Upper lobe of left lung (tissue), 4 donors: ENCODE measurements around the gene PDLIM4.

Experiments
- EP300 ChIP-seq, 4 donors: sonication (generic); formaldehyde crosslinking; IDR thresholded peaks; one replicate each; pipeline ENCODE4 v1.5.1; 2017; ENCODE audit warnings: antibody characterized with exemption in 4 of 4, control low read depth in 2 of 4
- POLR2A ChIP-seq, 4 donors: fragments of 450-650 bp; IDR thresholded peaks; one replicate each; pipeline ENCODE4 v1.5.1; 2016 to 2017; ENCODE audit warnings: antibody characterized with exemption in 4 of 4, mild to moderate bottlenecking in 2 of 4
- TF ChIP-seq, protein P1 (sequence below), 6 experiments: fragments of 450-650 bp in 4 of 6; fragments of 200-600 bp in 2 of 6; sonication (generic) in 2 of 6; IDR thresholded peaks; one replicate each; pipeline ENCODE4 v1.5.1; 2016 to 2019; ENCODE audit warnings: antibody characterized with exemption in 6 of 6

DNA sequence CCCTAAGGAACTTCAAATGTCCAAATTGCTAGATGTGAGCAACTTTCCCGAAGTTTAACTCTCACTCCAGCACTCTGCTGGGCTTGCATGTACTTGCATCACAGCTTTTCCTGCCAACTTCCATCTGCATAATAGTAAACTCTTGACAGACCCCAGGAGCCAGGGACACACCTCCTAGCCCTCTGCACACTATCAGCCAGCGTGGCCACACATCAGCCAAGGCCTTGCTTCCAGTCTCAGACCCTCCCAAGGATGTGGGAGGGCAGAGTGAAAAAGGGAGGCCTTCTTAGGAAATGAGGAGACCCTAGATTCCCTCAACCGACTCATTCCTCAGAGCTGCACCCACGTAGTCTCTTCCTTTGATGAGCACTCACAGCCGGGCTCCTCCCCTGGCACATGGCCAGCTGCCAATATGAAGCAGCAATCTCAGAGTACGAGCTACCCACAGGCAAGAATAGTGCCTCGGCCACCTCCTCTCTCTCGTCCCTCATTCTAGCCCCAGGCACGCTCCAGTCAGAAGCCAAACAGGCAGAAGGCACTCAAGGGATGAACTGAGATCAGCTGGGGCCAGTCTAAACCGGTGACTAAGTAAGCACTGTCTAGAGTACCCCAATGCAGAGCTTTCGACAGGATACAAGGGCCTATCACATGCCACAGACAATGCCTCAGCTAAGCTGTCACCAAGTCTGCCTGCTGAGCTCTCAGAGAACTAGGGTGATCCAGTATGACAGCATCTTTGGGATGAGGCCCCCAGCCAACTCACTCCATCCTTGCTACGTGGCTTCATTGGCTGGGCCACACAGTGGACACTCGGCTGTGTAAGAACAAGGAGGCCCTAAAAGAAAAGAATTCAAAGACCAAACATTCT is 32.1 kb upstream of the PDLIM4 start:
- TF ChIP-seq, protein P1, sequence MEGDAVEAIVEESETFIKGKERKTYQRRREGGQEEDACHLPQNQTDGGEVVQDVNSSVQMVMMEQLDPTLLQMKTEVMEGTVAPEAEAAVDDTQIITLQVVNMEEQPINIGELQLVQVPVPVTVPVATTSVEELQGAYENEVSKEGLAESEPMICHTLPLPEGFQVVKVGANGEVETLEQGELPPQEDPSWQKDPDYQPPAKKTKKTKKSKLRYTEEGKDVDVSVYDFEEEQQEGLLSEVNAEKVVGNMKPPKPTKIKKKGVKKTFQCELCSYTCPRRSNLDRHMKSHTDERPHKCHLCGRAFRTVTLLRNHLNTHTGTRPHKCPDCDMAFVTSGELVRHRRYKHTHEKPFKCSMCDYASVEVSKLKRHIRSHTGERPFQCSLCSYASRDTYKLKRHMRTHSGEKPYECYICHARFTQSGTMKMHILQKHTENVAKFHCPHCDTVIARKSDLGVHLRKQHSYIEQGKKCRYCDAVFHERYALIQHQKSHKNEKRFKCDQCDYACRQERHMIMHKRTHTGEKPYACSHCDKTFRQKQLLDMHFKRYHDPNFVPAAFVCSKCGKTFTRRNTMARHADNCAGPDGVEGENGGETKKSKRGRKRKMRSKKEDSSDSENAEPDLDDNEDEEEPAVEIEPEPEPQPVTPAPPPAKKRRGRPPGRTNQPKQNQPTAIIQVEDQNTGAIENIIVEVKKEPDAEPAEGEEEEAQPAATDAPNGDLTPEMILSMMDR (IDR thresholded peaks at IDR 0.05): no peak
- TF ChIP-seq POLR2A (IDR thresholded peaks at IDR 0.05) (no peak), EP300 (IDR thresholded peaks at IDR 0.05) (no peak)
